A549 (cell line): ENCODE measurements around the gene DTNB.

Source experiments
- CTCF ChIP-seq: fragments of >200 bp; sonication (Bioruptor Twin); formaldehyde crosslinking; IDR thresholded peaks from 3 replicates; pipeline ENCODE4 v1.5.1; 2016
- KDM1A ChIP-seq: fragments of 200-600 bp; sonication (generic); IDR thresholded peaks from 2 replicates; pipeline ENCODE4 v1.6.1; 2016; ENCODE audit warnings: low read depth, mild to moderate bottlenecking
- POLR2A ChIP-seq: IDR thresholded peaks from 2 replicates; pipeline ENCODE4 v1.6.1; 2012; ENCODE audit warnings: mild to moderate bottlenecking, low read length
- SMC3 ChIP-seq: fragments of >200 bp; sonication (Bioruptor Twin); formaldehyde crosslinking; IDR thresholded peaks from 3 replicates; pipeline ENCODE4 v1.6.1; 2018; ENCODE audit warnings: inconsistent platforms

GRCh38 chr2:25666218-25666617 is 7.2 kb downstream of the DTNB start:
- TF ChIP-seq SMC3 = no peak
- no peak for TF ChIP-seq CTCF
- TF ChIP-seq POLR2A = no peak
- no peak for TF ChIP-seq KDM1A
